Loucy (cell line): ENCODE data around the gene SLC4A9.

ENCODE experiments used
- H2AFZ ChIP-seq: fragments of 200-600 bp; sonication (generic); 2 replicates; pipeline ENCODE4 v1.6.0; 2016; ENCODE audit warnings: antibody characterized with exemption, mild to moderate bottlenecking, low read length, moderate library complexity
- H3F3A ChIP-seq: fragments of 200-600 bp; 2 replicates; pipeline ENCODE4 v1.6.0; 2016; ENCODE audit warnings: antibody characterized with exemption, low read depth, mild to moderate bottlenecking
- H3K27me3 ChIP-seq: fragments of 200-600 bp; sonication (generic); 2 replicates; pipeline ENCODE4 v1.6.1; 2014; ENCODE audit warnings: low read length, mild to moderate bottlenecking; ENCODE audit not compliant: insufficient read depth, poor library complexity, severe bottlenecking
- H3K36me3 ChIP-seq: fragments of 200-600 bp; sonication (generic); 2 replicates; pipeline ENCODE4 v1.6.1; 2016; ENCODE audit warnings: low read length; ENCODE audit not compliant: insufficient read depth
- H3K4me1 ChIP-seq: fragments of 200-600 bp; sonication (generic); 2 replicates; pipeline ENCODE4 v1.5.1; 2014; ENCODE audit warnings: low read length, mild to moderate bottlenecking; ENCODE audit not compliant: insufficient read depth, poor library complexity, severe bottlenecking
- H3K4me2 ChIP-seq: fragments of 200-600 bp; sonication (generic); 2 replicates; pipeline ENCODE4 v1.6.0; 2014; ENCODE audit warnings: antibody characterized with exemption, low read length, low read depth, mild to moderate bottlenecking; ENCODE audit not compliant: poor library complexity, severe bottlenecking
- H3K4me3 ChIP-seq: fragments of 200-600 bp; sonication (generic); 2 replicates; pipeline ENCODE4 v1.5.1; 2014; ENCODE audit warnings: low read length, mild to moderate bottlenecking, mixed read lengths; ENCODE audit not compliant: poor library complexity, severe bottlenecking
- H3K79me2 ChIP-seq: fragments of 200-600 bp; sonication (generic); 2 replicates; pipeline ENCODE4 v1.6.1; 2014; ENCODE audit warnings: low read length; ENCODE audit not compliant: insufficient read depth
- H3K9ac ChIP-seq: fragments of 200-600 bp; sonication (generic); 2 replicates; pipeline ENCODE4 v1.6.0; 2014; ENCODE audit warnings: mild to moderate bottlenecking, low read depth, low read length, moderate library complexity; ENCODE audit not compliant: poor library complexity, severe bottlenecking
- H3K9me2 ChIP-seq: fragments of 200-600 bp; sonication (generic); replicated peaks from 2 replicates; pipeline ENCODE4 v1.6.1; 2016; ENCODE audit warnings: low read depth, low read length, mixed read lengths
- H3K9me3 ChIP-seq: fragments of 200-600 bp; sonication (generic); 2 replicates; pipeline ENCODE4 v1.6.1; 2014; ENCODE audit warnings: mild to moderate bottlenecking, antibody characterized with exemption, low read length, low read depth; ENCODE audit not compliant: insufficient read depth
- H4K20me1 ChIP-seq: fragments of 200-600 bp; sonication (generic); 2 replicates; pipeline ENCODE4 v1.6.0; 2014; ENCODE audit warnings: antibody characterized with exemption, low read length, mild to moderate bottlenecking; ENCODE audit not compliant: insufficient read depth, poor library complexity, severe bottlenecking
- CTCF ChIP-seq: fragments of 200-600 bp; sonication (generic); conservative IDR thresholded peaks from 2 replicates; pipeline ENCODE4 v1.5.1; 2014; ENCODE audit warnings: mild to moderate bottlenecking, antibody characterized with exemption, low read length
- EZH2phosphoT487 ChIP-seq: fragments of 200-600 bp; IDR thresholded peaks from 2 replicates; pipeline ENCODE4 v1.6.1; 2018; ENCODE audit warnings: antibody characterized with exemption, mild to moderate bottlenecking, moderate library complexity, borderline replicate concordance

SLC4A9 gene

GRCh38 chr5:140424135-140424534 is 64.1 kb downstream of the SLC4A9 start:
- Histone ChIP-seq H3K79me2 (peaks cover 78% of the 10 kb centered on the region), H3K9me2 (no peaks in the 10 kb centered on the region), H3K9me3 (no peaks in the 10 kb centered on the region), H3K9ac (no peak overlapping the region), H3K4me1 (no peaks in the 10 kb centered on the region), H3K36me3 (peaks cover 6% of the 10 kb centered on the region; the same call in 1 of the 2 replicates), H3K4me3 (no peak overlapping the region), H3F3A (no peaks in the 10 kb centered on the region), H2AFZ (no peak overlapping the region), H3K27me3 (no peaks in the 10 kb centered on the region), H4K20me1 (peaks cover 62% of the 10 kb centered on the region), H3K4me2 (no peak overlapping the region)
- TF ChIP-seq CTCF, result no peak
- TF ChIP-seq EZH2phosphoT487, result no peak
